WTC11 (cell line): ENCODE data around the gene TPTE2. TPM values are rescaled to one million over a fixed set of nuclear protein-coding genes. Genes with fewer than 3 reads are reported as not detected.
"Not testable (repeated sequence)": the region's sequence is repeated elsewhere in the genome, so short reads cannot be mapped to it uniquely, and the experiment has no call there.

ENCODE experiments used
- ATAC-seq: fragments of 200-7000 bp; cut with Tn5 transposase; 2 replicates; pipeline ENCODE4 v1.10.0; 2021; ENCODE audit warnings: mild to moderate bottlenecking, moderate library complexity
- Bru-seq: library from RNA; stranded (reverse); fragments of 400-500 nt; gene quantifications from one replicate; lab custom pipeline; 2021; lab: Mats Ljungman, UMichigan
- CTCF ChIA-PET: fragments of 300-600 bp; sonication (Branson Sonifier 250); formaldehyde crosslinking; loops from one replicate; lab custom pipeline; 2021; ENCODE audit warnings: antibody characterized with exemption; lab: Charles Lee
- POLR2A ChIA-PET: fragments of 350-600 bp; sonication (Branson Sonifier 250); formaldehyde crosslinking; loops from one replicate; lab custom pipeline; 2021; ENCODE audit warnings: antibody characterized with exemption; lab: Charles Lee
- DNase-seq: peaks from one replicate; pipeline ENCODE4 v3.0.0; 2021; ENCODE audit warnings: low spot score
- H3K27ac Mint-ChIP-seq: 2 replicates; pipeline ENCODE4 v1.8.0; 2021; ENCODE audit warnings: mixed read lengths
- H3K27me3 Mint-ChIP-seq: 2 replicates; pipeline ENCODE4 v1.8.0; 2021; ENCODE audit warnings: low read depth, mild to moderate bottlenecking, moderate library complexity, mixed read lengths
- H3K36me3 Mint-ChIP-seq: 2 replicates; pipeline ENCODE4 v1.8.0; 2021; ENCODE audit warnings: mixed read lengths
- H3K4me1 Mint-ChIP-seq: 2 replicates; pipeline ENCODE4 v1.8.0; 2022; ENCODE audit warnings: mixed read lengths
- H3K4me3 Mint-ChIP-seq: 2 replicates; pipeline ENCODE4 v1.8.0; 2021; ENCODE audit warnings: mild to moderate bottlenecking, moderate library complexity, mixed read lengths
- H3K9me3 Mint-ChIP-seq: 2 replicates; pipeline ENCODE4 v1.8.0; 2021; ENCODE audit warnings: mixed read lengths
- CREM ChIP-seq: sonication (generic); formaldehyde crosslinking; IDR thresholded peaks from 2 replicates; pipeline ENCODE4 v1.8.1; 2022; ENCODE audit warnings: mild to moderate bottlenecking, missing genetic modification reagents, moderate library complexity
- FOXP4 ChIP-seq: sonication (generic); formaldehyde crosslinking; IDR thresholded peaks from 2 replicates; pipeline ENCODE4 v1.8.0; 2022; ENCODE audit warnings: mild to moderate bottlenecking, missing genetic modification reagents
- JUN ChIP-seq: sonication (generic); formaldehyde crosslinking; IDR thresholded peaks from 2 replicates; pipeline ENCODE4 v1.8.0; 2023; ENCODE audit warnings: mild to moderate bottlenecking, missing genetic modification reagents
- NFE2L1 ChIP-seq: sonication (generic); formaldehyde crosslinking; IDR thresholded peaks from 2 replicates; pipeline ENCODE4 v1.8.1; 2023; ENCODE audit warnings: missing genetic modification reagents
- TCF7 ChIP-seq: sonication (generic); formaldehyde crosslinking; IDR thresholded peaks from 2 replicates; pipeline ENCODE4 v1.8.0; 2022; ENCODE audit warnings: mild to moderate bottlenecking, low read depth, missing genetic modification reagents, moderate library complexity
- USF1 ChIP-seq: sonication (generic); formaldehyde crosslinking; IDR thresholded peaks from 2 replicates; pipeline ENCODE4 v1.8.0; 2022; ENCODE audit warnings: mild to moderate bottlenecking, missing genetic modification reagents
- ZNF138 ChIP-seq: sonication (generic); formaldehyde crosslinking; conservative IDR thresholded peaks from 2 replicates; pipeline ENCODE4 v1.8.1; 2022; ENCODE audit warnings: mild to moderate bottlenecking, moderate library complexity, missing genetic modification reagents
- ZNF263 ChIP-seq: sonication (generic); formaldehyde crosslinking; IDR thresholded peaks from 2 replicates; pipeline ENCODE4 v1.8.1; 2022; ENCODE audit warnings: low read depth, mild to moderate bottlenecking, moderate library complexity, missing genetic modification reagents
- ZNF396 ChIP-seq: fragments of 250-450 bp; sonication (Bioruptor Pico); IDR thresholded peaks from 2 replicates; pipeline ENCODE4 v1.8.0; 2021; ENCODE audit warnings: mild to moderate bottlenecking, moderate library complexity, borderline replicate concordance
- ZNF671 ChIP-seq: fragments of 250-450 bp; sonication (Bioruptor Pico); IDR thresholded peaks from 2 replicates; pipeline ENCODE4 v1.8.0; 2021; ENCODE audit warnings: mild to moderate bottlenecking
- ZSCAN18 ChIP-seq: fragments of 250-450 bp; sonication (Bioruptor Pico); IDR thresholded peaks from 2 replicates; pipeline ENCODE4 v2.1.2; 2022; ENCODE audit warnings: mild to moderate bottlenecking, moderate library complexity
- long read RNA-seq, 3 experiments: library from RNA in 1 of 3; library from capped mRNA in 1 of 3; library from polyadenylated mRNA in 1 of 3; unstranded in 2 of 3; stranded (forward) in 1 of 3; transcript quantifications; one replicate each; pipeline ENCODE4 v2.0.0, GENCODE V29; 2021
- total RNA-seq: library from RNA; stranded (reverse); gene quantifications from 3 replicates; pipeline ENCODE4 v1.2.3, GENCODE V29; 2021
- TF ChIP-seq, protein P1 (sequence below): sonication (generic); formaldehyde crosslinking; conservative IDR thresholded peaks from 2 replicates; pipeline ENCODE4 v1.8.1; 2023; ENCODE audit warnings: mild to moderate bottlenecking, low read depth, missing genetic modification reagents, moderate library complexity
- TF ChIP-seq, protein P2 (sequence below): sonication (generic); formaldehyde crosslinking; IDR thresholded peaks from 2 replicates; pipeline ENCODE4 v1.8.1; 2022; ENCODE audit warnings: mild to moderate bottlenecking, missing genetic modification reagents, moderate library complexity, borderline replicate concordance
- TF ChIP-seq, protein P3 (sequence below): sonication (generic); formaldehyde crosslinking; IDR thresholded peaks from 2 replicates; pipeline ENCODE4 v1.8.1; 2022; ENCODE audit warnings: missing genetic modification reagents, borderline replicate concordance

The TPTE2 gene
- not detected in 3 replicates for total RNA-seq
- percentile 16 among the genes with signal in this experiment for Bru-seq, nascent RNA
- long read RNA-seq, experiment 1 = 0 reads
- long read RNA-seq, experiment 2 = 0 reads
- long read RNA-seq, experiment 3 = 0 reads

DNA sequence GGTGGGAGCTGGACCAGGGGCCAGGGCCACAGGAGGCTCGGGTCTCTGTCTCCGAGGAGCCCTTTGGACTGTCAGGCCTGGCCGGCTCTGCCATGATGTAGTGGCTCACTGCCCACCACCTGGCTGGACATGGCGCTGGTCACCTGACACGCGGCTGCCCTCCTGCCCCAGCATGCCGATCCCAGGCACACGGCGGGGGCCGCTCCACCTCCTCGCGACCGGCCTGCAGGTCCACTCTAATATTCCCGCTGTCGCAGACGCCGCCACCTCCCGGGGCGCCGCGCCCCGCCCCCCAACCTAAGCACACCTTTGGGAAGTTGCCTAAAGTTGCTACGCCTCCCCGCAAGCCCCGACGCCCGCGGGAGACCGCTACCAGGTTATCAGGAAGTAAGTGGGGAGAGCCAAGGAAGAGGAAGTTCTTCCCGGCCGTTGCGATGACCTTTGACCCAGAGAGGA, at the start of gene TPTE2:
TSS of gene TPTE2 (minus strand) at position 406 of the 456 bp plus-strand sequence. CDS start 58,298 bp downstream, outside the sequence.
- Mint-ChIP-seq H3K9me3 (peaks cover 23% of the 10 kb centered on the region), H3K36me3 (peaks cover 16% of the 10 kb centered on the region)
- DNase-seq, CTCF ChIA-PET, H3K27me3 Mint-ChIP-seq, H3K4me1 Mint-ChIP-seq, ATAC-seq, H3K27ac Mint-ChIP-seq, H3K4me3 Mint-ChIP-seq, POLR2A ChIA-PET: not testable (repeated sequence)

DNA sequence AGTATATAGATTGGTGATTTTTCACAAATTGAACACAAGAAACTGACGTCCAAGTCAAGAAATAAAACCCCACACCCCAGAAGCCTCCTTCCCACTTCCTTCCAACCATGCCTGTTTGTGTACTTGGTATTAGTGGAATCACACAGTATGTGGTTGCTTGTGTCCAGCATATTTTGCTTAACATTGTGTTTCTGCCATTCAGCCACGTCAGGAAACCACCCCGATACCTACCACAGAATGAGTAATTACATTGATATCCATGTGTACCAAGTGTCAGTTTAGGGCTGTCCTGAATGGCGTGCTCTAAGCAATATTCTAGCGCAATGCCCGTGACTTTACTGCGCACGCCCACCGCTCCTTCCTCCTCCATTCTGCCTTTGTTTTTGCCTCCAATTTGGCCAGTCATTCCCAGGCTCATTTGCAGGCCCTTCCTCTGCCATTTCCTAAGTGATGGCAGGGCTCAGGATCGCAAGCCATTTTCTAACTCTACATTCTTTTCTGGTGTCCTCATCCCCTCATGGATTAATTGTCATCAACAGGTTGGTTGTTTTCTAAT, 46.3 kb upstream of the TPTE2 start:
- no peak overlapping the region for H3K27ac Mint-ChIP-seq
- DNase-seq (no peak), ATAC-seq (no peak)
- no peak for TF ChIP-seq FOXP4
- TF ChIP-seq ZNF396 = no peak
- TF ChIP-seq, protein P1, sequence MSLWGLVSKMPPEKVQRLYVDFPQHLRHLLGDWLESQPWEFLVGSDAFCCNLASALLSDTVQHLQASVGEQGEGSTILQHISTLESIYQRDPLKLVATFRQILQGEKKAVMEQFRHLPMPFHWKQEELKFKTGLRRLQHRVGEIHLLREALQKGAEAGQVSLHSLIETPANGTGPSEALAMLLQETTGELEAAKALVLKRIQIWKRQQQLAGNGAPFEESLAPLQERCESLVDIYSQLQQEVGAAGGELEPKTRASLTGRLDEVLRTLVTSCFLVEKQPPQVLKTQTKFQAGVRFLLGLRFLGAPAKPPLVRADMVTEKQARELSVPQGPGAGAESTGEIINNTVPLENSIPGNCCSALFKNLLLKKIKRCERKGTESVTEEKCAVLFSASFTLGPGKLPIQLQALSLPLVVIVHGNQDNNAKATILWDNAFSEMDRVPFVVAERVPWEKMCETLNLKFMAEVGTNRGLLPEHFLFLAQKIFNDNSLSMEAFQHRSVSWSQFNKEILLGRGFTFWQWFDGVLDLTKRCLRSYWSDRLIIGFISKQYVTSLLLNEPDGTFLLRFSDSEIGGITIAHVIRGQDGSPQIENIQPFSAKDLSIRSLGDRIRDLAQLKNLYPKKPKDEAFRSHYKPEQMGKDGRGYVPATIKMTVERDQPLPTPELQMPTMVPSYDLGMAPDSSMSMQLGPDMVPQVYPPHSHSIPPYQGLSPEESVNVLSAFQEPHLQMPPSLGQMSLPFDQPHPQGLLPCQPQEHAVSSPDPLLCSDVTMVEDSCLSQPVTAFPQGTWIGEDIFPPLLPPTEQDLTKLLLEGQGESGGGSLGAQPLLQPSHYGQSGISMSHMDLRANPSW = no peak
- TF ChIP-seq ZNF671 (CRISPR knock-in tag) = no peak
- TF ChIP-seq, protein P2, sequence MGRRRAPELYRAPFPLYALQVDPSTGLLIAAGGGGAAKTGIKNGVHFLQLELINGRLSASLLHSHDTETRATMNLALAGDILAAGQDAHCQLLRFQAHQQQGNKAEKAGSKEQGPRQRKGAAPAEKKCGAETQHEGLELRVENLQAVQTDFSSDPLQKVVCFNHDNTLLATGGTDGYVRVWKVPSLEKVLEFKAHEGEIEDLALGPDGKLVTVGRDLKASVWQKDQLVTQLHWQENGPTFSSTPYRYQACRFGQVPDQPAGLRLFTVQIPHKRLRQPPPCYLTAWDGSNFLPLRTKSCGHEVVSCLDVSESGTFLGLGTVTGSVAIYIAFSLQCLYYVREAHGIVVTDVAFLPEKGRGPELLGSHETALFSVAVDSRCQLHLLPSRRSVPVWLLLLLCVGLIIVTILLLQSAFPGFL (CRISPR knock-in tag) = no peak
- no peak for TF ChIP-seq NFE2L1 (CRISPR knock-in tag)
- TF ChIP-seq, protein P3, sequence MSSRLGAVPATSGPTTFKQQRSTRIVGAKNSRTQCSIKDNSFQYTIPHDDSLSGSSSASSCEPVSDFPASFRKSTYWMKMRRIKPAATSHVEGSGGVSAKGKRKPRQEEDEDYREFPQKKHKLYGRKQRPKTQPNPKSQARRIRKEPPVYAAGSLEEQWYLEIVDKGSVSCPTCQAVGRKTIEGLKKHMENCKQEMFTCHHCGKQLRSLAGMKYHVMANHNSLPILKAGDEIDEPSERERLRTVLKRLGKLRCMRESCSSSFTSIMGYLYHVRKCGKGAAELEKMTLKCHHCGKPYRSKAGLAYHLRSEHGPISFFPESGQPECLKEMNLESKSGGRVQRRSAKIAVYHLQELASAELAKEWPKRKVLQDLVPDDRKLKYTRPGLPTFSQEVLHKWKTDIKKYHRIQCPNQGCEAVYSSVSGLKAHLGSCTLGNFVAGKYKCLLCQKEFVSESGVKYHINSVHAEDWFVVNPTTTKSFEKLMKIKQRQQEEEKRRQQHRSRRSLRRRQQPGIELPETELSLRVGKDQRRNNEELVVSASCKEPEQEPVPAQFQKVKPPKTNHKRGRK (CRISPR knock-in tag) = no peak
- no peak for TF ChIP-seq USF1 (CRISPR knock-in tag)
- no peak for TF ChIP-seq JUN (CRISPR knock-in tag)
- no peak for TF ChIP-seq TCF7
- no peak for TF ChIP-seq ZNF263 (CRISPR knock-in tag)
- TF ChIP-seq ZSCAN18 (CRISPR knock-in tag) = no peak
- TF ChIP-seq ZNF138 = no peak
- TF ChIP-seq CREM (CRISPR knock-in tag) = no peak
- peaks cover 62% of the 10 kb centered on the region for H3K9me3 Mint-ChIP-seq
- H3K4me1 Mint-ChIP-seq = no peaks in the 10 kb centered on the region
- H3K27me3 Mint-ChIP-seq = peaks cover 30% of the 10 kb centered on the region
- no peak overlapping the region for H3K4me3 Mint-ChIP-seq
- CTCF ChIA-PET = no interaction called here
- peaks cover 40% of the 10 kb centered on the region for H3K36me3 Mint-ChIP-seq
- POLR2A ChIA-PET = no interaction called here
